PC-9 (cell line): ENCODE results near the gene CD99. TPM values are rescaled to one million over a fixed set of nuclear protein-coding genes. Genes with fewer than 3 reads are reported as not detected.
"Not testable (repeated sequence)": the region's sequence is repeated elsewhere in the genome, so short reads cannot be mapped to it uniquely, and the experiment has no call there.

ENCODE experiments used
- BruUV-seq: library from RNA; stranded (reverse); fragments of 400-500 nt; replicated peaks from 2 replicates; lab custom pipeline; 2021; lab: Mats Ljungman, UMichigan
- CTCF ChIA-PET: fragments of 300-600 bp; sonication (Branson Sonifier 250); formaldehyde crosslinking; loops from one replicate; lab custom pipeline; 2022; ENCODE audit warnings: antibody characterized with exemption; lab: Charles Lee
- POLR2A ChIA-PET: fragments of 300-600 bp; sonication (Branson Sonifier 250); formaldehyde crosslinking; loops from one replicate; lab custom pipeline; 2022; ENCODE audit warnings: antibody characterized with exemption; ENCODE audit not compliant: unreplicated experiment; lab: Charles Lee
- DNase-seq, 2 experiments: peaks; one replicate each; pipeline versions ENCODE4 v3.0.0 to v3.0.0-alpha.2; 2015 to 2022; ENCODE audit warnings: mixed read lengths in 1 of 2
- H2AFZ ChIP-seq: fragments of 200-600 bp; sonication (generic); 2 replicates; pipeline ENCODE4 v1.8.1; 2017; ENCODE audit warnings: antibody characterized with exemption
- H3F3A ChIP-seq: fragments of 200-600 bp; sonication (generic); 2 replicates; pipeline ENCODE4 v1.8.1; 2017; ENCODE audit warnings: antibody characterized with exemption, mild to moderate bottlenecking, low read depth; ENCODE audit not compliant: insufficient read depth
- H3K27ac ChIP-seq: fragments of 200-600 bp; sonication (generic); 2 replicates; pipeline ENCODE4 v1.6.1; 2016; ENCODE audit warnings: mixed run types
- H3K27me3 ChIP-seq: fragments of 200-600 bp; sonication (generic); 2 replicates; pipeline ENCODE4 v1.6.1; 2016; ENCODE audit warnings: low read depth, mixed run types; ENCODE audit not compliant: insufficient read depth
- H3K36me3 ChIP-seq: fragments of 200-600 bp; sonication (generic); 2 replicates; pipeline ENCODE4 v1.6.1; 2016; ENCODE audit warnings: low read depth, mixed run types
- H3K4me1 ChIP-seq: fragments of 200-600 bp; sonication (generic); replicated peaks from 2 replicates; pipeline ENCODE4 v1.6.1; 2016; ENCODE audit warnings: mixed run types; ENCODE audit not compliant: insufficient read depth
- H3K4me2 ChIP-seq: fragments of 200-600 bp; sonication (generic); 2 replicates; pipeline ENCODE4 v1.6.1; 2017; ENCODE audit warnings: mixed run types
- H3K4me3 ChIP-seq: fragments of 200-600 bp; sonication (generic); 2 replicates; pipeline ENCODE4 v1.6.1; 2016; ENCODE audit warnings: mixed run types
- H3K79me2 ChIP-seq: fragments of 200-600 bp; sonication (generic); 2 replicates; pipeline ENCODE4 v1.6.1; 2017; ENCODE audit warnings: low read depth, mixed run types
- H3K9me2 ChIP-seq: fragments of 200-600 bp; sonication (generic); 2 replicates; pipeline ENCODE4 v1.8.1; 2017; ENCODE audit warnings: mild to moderate bottlenecking; ENCODE audit not compliant: insufficient read depth
- H3K9me3 ChIP-seq: fragments of 200-600 bp; sonication (generic); 2 replicates; pipeline ENCODE4 v1.8.1; 2016; ENCODE audit warnings: low read depth; ENCODE audit not compliant: insufficient read depth
- H4K20me1 ChIP-seq: fragments of 200-600 bp; sonication (generic); 2 replicates; pipeline ENCODE4 v1.8.1; 2017; ENCODE audit not compliant: insufficient read depth
- EZH2 ChIP-seq: fragments of 200-600 bp; sonication (generic); IDR thresholded peaks from 2 replicates; pipeline ENCODE4 v1.8.0; 2017; ENCODE audit warnings: antibody characterized with exemption, low read depth
- intact Hi-C: fragments of 100-400 bp; cut with micrococcal nuclease; formaldehyde crosslinking; loops from one replicate; pipeline ENCODE4 v1.10.0; 2022; ENCODE audit not compliant: unreplicated experiment
- total RNA-seq: library from RNA; stranded (reverse); gene quantifications from 2 replicates; pipeline ENCODE4 v1.2.3, GENCODE V29; 2021
- TF ChIP-seq, protein P1 (sequence below): fragments of 200-600 bp; sonication (generic); conservative IDR thresholded peaks from 2 replicates; pipeline ENCODE4 v1.6.1; 2017; ENCODE audit warnings: mixed run types, antibody characterized with exemption, mild to moderate bottlenecking, moderate library complexity

Gene CD99
- total RNA-seq, 1 experiment from 2014 or later, result 159 TPM

DNA sequence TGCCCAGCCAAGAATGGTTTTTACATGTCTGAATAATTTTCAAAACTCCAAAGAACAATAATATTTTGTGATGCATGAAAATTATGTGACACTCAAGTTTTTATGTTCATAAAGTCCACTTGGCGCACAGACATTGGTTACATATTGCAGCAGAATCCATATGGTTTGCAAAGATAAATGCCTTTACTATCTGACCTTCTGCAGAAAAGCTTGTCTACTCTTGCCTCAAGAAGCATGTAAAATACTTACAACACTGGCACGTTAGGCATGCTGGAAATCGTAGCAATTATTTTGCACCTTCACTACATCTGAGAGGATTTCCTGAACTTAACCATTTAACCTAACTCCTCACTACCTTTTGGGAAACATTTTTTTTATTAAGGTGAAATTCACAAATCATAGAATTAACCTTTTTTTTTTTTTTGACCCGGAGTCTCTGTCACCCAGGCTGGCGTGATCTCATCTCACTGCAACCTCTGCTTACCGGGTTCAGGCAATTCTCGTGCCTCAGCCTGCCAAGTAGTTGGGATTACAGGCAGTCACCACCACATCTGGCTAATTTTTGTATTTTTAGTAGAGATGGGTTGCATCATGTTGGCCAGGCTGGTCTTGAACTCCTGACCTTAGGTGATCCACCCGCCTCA, 57.2 kb downstream of the CD99 start:
- intact Hi-C loops, result no loop called here
- Histone ChIP-seq H2AFZ (no peak overlapping the region), H3K36me3 (no peaks in the 10 kb centered on the region), H3K4me1 (no peaks in the 10 kb centered on the region), H3K9me2 (no peaks in the 10 kb centered on the region), H3K9me3 (no peaks in the 10 kb centered on the region), H4K20me1 (no peaks in the 10 kb centered on the region), H3F3A (no peaks in the 10 kb centered on the region), H3K27ac (no peak overlapping the region), H3K4me3 (no peak overlapping the region), H3K27me3 (no peaks in the 10 kb centered on the region), H3K79me2 (no peaks in the 10 kb centered on the region), H3K4me2 (no peak overlapping the region)
- BruUV-seq, result no TSS peak
- no peak for TF ChIP-seq EZH2
- TF ChIP-seq, protein P1, sequence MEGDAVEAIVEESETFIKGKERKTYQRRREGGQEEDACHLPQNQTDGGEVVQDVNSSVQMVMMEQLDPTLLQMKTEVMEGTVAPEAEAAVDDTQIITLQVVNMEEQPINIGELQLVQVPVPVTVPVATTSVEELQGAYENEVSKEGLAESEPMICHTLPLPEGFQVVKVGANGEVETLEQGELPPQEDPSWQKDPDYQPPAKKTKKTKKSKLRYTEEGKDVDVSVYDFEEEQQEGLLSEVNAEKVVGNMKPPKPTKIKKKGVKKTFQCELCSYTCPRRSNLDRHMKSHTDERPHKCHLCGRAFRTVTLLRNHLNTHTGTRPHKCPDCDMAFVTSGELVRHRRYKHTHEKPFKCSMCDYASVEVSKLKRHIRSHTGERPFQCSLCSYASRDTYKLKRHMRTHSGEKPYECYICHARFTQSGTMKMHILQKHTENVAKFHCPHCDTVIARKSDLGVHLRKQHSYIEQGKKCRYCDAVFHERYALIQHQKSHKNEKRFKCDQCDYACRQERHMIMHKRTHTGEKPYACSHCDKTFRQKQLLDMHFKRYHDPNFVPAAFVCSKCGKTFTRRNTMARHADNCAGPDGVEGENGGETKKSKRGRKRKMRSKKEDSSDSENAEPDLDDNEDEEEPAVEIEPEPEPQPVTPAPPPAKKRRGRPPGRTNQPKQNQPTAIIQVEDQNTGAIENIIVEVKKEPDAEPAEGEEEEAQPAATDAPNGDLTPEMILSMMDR, result no peak
- ChIA-PET POLR2A (no interaction called here), CTCF (no interaction called here)
- no peak for DNase-seq

DNA sequence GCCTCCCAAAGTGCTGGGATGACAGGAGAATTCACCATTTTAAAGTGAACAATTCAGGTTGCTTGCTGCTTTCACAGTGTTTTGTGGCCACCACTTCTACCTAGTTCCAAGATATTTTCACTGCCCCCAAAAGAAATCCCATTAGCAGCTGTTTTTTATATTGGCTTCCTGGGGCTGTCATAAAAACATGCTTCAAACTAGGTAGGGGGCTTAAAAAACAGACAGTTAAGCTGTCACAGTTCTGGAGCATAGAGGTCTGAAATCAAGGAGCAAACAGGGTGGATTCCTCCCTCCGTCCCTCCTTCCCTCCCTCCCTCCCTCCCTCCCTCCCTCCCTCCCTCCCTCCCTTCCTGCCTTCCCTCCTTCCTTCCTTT, 57.7 kb downstream of the CD99 start:
- CTCF ChIA-PET, result no interaction called here
- intact Hi-C loops, result no loop called here
- no peaks in the 10 kb centered on the region for H3K27me3 ChIP-seq
- H3K4me3 ChIP-seq, result no peak overlapping the region
- no peak overlapping the region for H3K27ac ChIP-seq
- TF ChIP-seq, protein P1, result no peak
- DNase-seq, result no peak
- H3K79me2 ChIP-seq, result no peaks in the 10 kb centered on the region
- BruUV-seq, result no TSS peak
- no peaks in the 10 kb centered on the region for H3F3A ChIP-seq
- no peaks in the 10 kb centered on the region for H3K9me2 ChIP-seq
- no peaks in the 10 kb centered on the region for H3K36me3 ChIP-seq
- no peaks in the 10 kb centered on the region for H3K4me1 ChIP-seq
- no peaks in the 10 kb centered on the region for H3K9me3 ChIP-seq
- POLR2A ChIA-PET, result no interaction called here
- H2AFZ ChIP-seq, result no peak overlapping the region
- no peak overlapping the region for H3K4me2 ChIP-seq
- H4K20me1 ChIP-seq, result no peaks in the 10 kb centered on the region

DNA sequence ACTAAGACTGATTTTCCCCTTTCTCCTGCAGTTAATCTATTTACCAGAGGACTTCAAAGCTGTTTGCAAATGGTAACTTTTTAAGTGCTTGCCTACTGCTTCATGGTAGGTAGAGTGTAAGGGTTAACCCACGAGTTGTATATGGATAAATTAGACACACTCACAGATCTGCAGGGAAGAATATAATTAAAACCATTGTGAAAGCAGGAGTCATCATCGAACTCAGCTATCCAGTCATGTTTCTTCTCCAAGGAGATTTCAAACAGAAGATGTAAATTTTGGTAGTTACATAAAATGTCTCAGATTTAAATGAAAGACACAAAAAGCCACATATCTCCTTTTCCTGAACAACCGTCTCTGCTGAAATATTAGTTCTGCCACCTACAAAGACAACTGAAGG, 60.2 kb downstream of the CD99 start:
- Histone ChIP-seq H3K4me2 (no peak overlapping the region), H3K36me3 (no peaks in the 10 kb centered on the region)
- BruUV-seq, result no TSS peak

DNA sequence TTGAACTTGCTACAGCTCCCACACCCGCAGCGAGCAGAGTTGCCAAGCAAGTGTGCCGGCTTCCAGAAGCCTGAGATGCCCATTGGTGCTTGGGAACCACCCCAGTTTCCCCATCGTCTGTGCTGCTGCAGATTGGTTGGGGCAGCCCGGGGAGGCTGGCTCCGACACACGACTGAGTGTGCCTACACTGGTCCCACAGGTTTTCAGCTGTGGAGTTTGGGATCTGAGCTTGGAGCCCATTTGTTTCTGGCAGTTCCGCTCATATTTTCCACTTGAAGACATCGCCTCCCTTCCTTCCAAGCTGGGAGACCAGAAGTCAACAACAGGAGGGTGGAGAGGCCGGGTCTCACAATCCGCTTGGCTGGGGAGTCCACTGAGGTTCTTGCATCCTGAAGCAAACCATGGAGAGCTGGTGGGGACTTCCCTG, 60.8 kb downstream of the CD99 start, which contains the start of gene XG:
XG (plus strand) TSS at position 167 of the 427 bp plus-strand sequence; CDS start at position 402, 235 bp downstream.
- not testable (repeated sequence) for BruUV-seq, H3K4me2 ChIP-seq, H2AFZ ChIP-seq

More for the DNA sequence above, 60.2 kb downstream of the CD99 start:
- Histone ChIP-seq H2AFZ (no peak overlapping the region), H3K27me3 (no peaks in the 10 kb centered on the region), H4K20me1 (no peaks in the 10 kb centered on the region), H3K4me3 (no peak overlapping the region), H3F3A (no peaks in the 10 kb centered on the region), H3K79me2 (no peaks in the 10 kb centered on the region), H3K9me3 (no peaks in the 10 kb centered on the region), H3K9me2 (no peaks in the 10 kb centered on the region), H3K4me1 (peaks cover 4% of the 10 kb centered on the region), H3K27ac (no peak overlapping the region)
- POLR2A ChIA-PET, result no interaction called here
- intact Hi-C loops, result no loop called here
- DNase-seq, result no peak
- CTCF ChIA-PET, result no interaction called here
- TF ChIP-seq, protein P1, result no peak
- no peak for TF ChIP-seq EZH2

DNA sequence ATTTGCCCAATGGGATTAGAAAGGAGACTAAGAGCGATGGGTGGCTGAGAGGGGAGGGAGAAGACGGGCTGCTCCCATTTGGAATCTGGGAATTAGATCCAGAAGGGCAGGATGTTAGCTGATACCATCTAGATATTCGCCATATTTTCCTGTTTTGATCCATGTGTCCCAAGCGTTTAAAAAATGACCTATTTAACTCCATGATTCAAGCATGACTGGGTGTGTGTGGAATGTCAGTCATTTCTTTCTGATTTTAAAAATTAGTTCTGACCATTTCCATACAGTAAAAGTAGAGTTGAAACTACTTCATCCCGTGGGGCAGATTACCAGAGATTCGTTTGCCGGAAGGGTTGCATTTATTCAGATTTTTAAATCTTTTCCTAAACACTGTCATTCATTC, 61.3 kb downstream of the CD99 start:
- not testable (repeated sequence) for DNase-seq

More for the DNA sequence above, 60.8 kb downstream of the CD99 start, which contains the start of gene XG:
- H3K9me2 ChIP-seq, H3K4me3 ChIP-seq, H3K9me3 ChIP-seq, H3F3A ChIP-seq, POLR2A ChIA-PET, H3K79me2 ChIP-seq, intact Hi-C loops, CTCF ChIA-PET, DNase-seq, H3K27ac ChIP-seq, H3K27me3 ChIP-seq, H3K36me3 ChIP-seq, H4K20me1 ChIP-seq, H3K4me1 ChIP-seq: not testable (repeated sequence)

More for the DNA sequence above, 61.3 kb downstream of the CD99 start:
- H2AFZ ChIP-seq, H3F3A ChIP-seq, H3K4me2 ChIP-seq, CTCF ChIA-PET, H3K9me2 ChIP-seq, H4K20me1 ChIP-seq, H3K27ac ChIP-seq, H3K27me3 ChIP-seq, intact Hi-C loops, H3K79me2 ChIP-seq, H3K4me1 ChIP-seq, H3K36me3 ChIP-seq, POLR2A ChIA-PET, H3K9me3 ChIP-seq, H3K4me3 ChIP-seq, BruUV-seq: not testable (repeated sequence)
